GM19397 (cell line): Measurements from ENCODE around the gene SERPINB1.
"Not testable (repeated sequence)": the region's sequence is repeated elsewhere in the genome, so short reads cannot be mapped to it uniquely, and the experiment has no call there.

Source experiments
- ATAC-seq: cut with Tn5 transposase; IDR thresholded peaks from one replicate; pipeline ENCODE4 v1.9.1; 2021; ENCODE audit warnings: mild to moderate bottlenecking, moderate library complexity; ENCODE audit not compliant: unreplicated experiment

SERPINB1 gene

GRCh38 chr6:2841264-2842138, at the start of gene SERPINB1:
Gene SERPINB1, minus strand, starts transcription at chr6:2841863. Its CDS starts 1,277 bp downstream, at chr6:2840586.
- ATAC-seq = peak; percentile 75

DNA sequence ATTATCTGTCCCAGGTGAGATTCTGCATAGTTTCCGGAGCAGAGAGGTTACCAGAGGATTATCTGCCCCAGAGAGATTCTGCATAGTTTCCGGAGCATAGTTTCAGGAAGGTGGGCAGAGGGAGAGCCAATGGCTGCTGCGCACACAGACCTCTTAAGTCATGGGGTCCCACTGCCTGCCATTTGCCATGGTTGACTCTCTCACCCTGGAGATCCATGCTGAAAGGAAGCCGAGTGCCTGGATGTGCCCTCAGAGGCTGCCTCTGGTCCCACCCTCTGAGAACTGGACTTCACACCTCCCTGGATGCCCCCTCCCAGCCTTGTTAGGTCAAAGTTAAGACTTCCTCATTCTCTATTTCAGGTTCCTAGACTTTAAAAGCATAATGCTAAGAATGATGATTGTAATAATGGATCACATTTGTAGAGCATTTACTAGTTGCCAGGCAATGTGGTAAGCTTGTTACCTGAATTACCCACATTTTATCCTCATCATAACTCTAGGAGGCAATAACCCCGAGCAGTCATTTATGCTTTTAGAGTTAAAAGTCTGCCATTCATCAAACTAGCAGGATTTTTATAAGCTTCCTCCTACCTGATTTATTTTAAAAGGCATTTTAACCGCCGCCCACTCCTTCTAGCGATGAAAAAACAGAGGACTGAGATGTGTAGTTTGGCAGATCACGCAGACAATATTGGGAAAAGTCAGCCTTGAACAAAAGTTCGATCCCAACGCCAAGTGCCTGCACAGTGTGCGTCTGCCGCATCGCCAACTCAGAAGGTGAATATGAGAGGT, 49.5 kb upstream of the SERPINB1 start:
- no peak for ATAC-seq

DNA sequence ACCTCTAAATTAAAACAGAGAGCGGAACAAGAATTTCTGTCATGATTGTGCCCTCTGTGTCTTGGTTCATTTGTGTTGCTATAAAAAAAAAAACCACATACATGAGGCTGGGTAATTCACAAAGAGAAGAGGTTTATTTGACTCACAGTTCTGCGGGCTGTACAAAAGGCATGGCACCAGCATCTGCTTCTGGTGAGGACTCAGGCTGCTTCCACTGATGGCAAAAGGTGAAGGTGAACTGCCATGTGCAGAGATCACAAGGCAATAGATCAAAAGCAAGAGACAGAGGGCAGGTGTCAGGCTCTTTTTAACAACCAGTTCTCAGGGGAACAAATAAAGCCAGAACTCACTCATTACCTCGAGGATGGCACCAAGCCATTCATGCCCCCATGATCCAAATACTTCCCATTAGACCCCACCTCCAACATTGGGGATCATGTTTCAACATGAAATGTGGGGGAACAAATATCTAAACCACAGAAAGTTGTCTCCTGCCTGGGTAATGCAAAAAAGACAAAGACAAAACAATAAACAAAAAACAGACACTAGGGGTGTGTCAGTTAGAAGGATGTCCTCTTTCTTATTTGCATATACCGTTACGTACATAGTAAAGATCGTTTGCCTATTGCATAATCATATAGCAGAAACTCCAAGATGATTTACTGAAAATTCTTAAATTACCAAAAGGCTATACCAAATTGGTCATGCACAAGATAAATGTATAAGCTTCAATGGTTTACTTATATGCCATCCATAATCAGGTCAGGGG, 44.5 kb upstream of the SERPINB1 start:
- ATAC-seq = no peak

DNA sequence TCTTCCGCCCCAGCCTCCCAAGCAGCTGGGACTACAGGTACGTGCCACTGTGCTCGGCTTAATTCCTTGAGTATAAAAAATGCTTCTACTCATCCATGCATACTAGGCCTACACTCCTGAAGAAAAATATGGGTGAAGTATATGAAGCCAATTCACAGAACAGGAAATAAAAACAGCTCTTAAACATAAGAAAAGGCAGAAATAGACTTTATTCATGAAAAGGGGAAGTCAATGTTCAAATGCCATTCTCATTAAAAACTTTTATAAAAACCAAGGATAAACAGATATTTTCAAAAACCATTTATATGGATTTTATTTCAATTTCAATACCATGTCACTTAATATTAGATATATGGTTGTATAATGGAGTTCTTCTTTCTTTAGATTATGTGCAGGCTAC, 43.1 kb upstream of the SERPINB1 start:
- no peak for ATAC-seq

DNA sequence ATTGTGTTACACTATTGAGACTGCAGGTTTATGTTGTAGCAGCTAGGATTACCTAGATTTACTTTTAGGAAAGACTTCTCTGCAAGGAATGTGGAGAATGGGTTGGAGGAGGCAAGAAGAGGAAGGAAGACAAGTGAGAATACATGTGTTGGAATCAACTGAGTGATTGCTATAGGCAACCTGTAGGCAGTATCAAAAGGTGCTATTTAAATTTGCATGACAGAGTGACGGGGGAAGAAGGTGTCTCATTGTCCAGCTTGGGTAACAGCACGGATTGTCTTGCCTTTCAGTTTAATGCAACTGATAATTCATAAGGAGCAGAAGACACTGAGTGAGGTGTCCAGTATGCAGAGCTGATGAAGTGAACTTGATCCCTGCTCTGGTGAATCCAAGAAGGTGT, 42.0 kb upstream of the SERPINB1 start:
- no peak for ATAC-seq

- ATAC-seq = peak; percentile 48
These were observed 39.8 kb upstream of the SERPINB1 start for GRCh38 chr6:2881423-2881822.

DNA sequence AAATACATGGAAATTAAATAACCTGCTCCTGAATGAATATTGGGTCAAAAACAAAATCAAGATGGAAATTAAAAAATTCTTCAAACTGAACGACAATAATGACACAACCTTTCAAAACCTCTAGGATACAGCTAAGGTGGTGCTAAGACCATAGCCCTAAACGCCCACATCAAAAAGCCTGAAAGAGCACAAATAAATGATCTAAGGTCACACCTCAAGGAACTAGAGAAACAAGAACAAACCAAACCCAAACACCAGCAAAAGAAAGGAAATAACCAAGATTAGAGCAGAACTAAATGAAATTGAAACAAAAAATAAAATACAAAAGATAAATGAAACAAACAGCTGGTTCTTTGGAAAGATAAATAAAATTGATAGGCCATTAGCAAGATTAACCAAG, 38.5 kb upstream of the SERPINB1 start:
- not testable (repeated sequence) for ATAC-seq

DNA sequence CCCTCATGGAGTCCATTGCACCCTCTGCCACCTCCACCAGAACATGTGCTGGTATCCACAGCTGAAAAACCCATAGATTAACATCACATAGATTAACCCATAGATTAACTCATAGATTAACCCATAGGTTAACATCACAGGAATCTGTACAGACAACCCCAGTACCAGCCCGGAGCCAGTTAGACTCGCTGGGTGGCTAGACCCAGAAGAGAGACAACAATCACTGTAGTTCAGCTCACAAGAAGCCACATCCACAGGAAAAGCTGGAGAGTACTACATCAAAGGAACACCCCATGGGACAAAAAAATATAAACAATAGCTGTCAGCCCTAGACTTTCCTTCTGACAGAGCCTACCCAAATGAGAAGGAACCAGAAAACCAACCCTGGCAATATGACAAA, 36.3 kb upstream of the SERPINB1 start:
- ATAC-seq = no peak

- no peak for ATAC-seq
These were observed 35.6 kb upstream of the SERPINB1 start for GRCh38 chr6:2877057-2877882.

GRCh38 chr6:2876210-2877056, 34.8 kb upstream of the SERPINB1 start:
- ATAC-seq = no peak

- no peak for ATAC-seq
These were observed 33.9 kb upstream of the SERPINB1 start for GRCh38 chr6:2875359-2876191.

GRCh38 chr6:2873643-2874042, 32.0 kb upstream of the SERPINB1 start:
- ATAC-seq = no peak

DNA sequence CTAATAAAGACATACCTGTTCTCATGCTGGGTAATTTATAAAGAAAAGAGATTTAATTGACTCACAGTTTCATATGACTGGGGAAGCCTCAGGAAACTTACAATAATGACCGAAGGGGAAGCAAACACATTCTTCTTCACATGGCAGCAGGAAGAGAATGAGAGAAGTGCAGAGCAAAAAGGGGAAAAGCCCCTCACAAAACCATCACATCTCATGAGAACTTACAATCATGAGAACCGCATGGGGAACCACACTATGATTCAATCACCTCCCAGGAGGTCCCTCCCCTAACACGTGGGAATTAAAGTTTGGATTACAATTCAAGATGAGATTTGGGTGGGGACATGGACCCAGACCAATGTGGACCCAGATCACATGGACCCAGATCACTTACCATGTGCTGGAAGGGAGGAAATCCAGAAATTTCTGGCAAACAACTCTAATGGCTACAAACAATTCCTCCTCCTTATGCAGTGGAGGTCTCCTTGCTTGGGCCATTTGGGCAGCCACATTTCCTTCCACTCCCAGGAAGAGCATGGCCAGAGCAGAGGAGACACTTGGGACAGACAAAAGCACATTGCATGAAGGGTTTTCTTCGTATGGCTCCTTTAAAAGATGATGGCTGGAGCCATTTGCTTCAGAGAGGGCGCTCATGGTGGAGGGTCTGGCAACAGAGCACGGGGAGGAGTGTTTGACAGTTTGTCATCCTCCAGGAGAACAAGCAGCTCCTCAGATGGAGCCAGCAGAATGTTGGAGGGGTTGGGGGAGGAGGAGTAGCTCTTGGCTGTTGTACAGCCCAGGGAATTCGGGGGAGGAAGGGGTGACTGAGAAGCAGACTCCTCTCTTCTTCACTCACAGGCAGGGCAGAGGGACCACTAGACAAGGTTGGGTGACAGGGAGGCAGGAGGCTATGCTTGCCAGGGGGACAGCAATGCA, 31.0 kb upstream of the SERPINB1 start:
- ATAC-seq = no peak

DNA sequence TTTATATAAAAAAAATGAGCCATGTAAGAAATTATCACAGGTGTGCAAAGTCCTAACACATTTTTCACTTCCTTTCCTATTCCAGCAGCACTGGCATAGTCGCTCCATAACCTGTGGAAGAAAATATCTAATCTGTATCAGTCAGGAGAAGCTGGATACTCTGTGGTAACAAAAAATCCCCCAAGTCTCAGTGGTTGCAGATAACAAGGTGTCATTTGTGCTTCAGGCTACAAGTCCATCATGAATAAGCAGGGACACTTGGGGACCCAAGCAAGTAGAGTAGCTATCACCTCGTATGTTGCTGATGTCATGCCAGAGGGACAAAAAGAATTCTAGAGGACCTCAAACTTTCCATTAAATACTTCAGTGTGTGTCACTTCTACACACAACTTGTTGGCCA, 30.3 kb upstream of the SERPINB1 start:
- ATAC-seq = no peak

DNA sequence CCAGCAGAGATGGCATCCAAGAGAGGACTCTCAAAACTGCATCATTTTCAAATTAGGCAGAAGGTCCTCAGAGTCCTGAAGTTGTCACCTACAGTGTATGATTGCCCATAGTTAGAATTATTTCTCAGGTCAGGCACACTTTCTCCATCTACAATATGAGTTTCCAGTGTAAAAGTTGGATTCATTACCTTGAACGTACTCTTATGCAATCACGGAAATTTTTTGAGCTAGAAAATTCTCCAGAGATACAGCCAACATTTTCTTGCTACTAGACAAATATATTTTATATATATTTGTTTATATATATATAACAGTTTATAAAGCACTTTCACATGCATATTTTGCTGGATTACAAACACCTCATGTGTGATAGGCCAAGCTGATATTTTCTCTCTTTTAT, 29.4 kb upstream of the SERPINB1 start:
- ATAC-seq = no peak

GRCh38 chr6:2870046-2870636, 28.5 kb upstream of the SERPINB1 start:
- no peak for ATAC-seq

DNA sequence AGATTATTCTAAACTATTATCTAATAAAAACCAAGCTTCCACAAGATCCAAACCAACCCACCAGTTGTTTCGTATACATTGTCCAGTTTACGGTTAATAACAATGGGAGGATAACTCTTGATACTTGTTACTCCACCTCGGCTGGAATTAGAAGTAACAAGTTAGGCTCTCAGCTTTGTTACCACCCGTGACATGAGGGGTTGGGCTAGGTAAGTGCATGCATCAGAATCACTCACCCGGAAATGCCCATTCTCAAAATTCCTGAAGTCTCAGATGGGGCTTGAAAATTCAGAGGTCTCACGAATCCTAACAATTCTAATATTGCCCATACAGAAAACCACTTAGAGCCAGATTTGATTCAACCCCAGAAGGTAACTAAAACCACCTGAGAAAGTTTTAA, 27.0 kb upstream of the SERPINB1 start:
- ATAC-seq = no peak
